Tibial nerve (tissue), 4 donors: ENCODE data around the gene CTSF.

Source experiments
- CTCF ChIP-seq, 5 experiments: fragments of 200-600 bp in 3 of 5; fragments of 450-650 bp in 2 of 5; sonication (generic) in 3 of 5; IDR thresholded peaks; one replicate each; pipeline ENCODE4 v1.5.1; 2016 to 2019; ENCODE audit warnings: antibody characterized with exemption in 5 of 5, mild to moderate bottlenecking in 3 of 5, moderate library complexity in 2 of 5
- EP300 ChIP-seq, 2 donors: sonication (generic); formaldehyde crosslinking; IDR thresholded peaks; one replicate each; pipeline ENCODE4 v1.6.1; 2017; ENCODE audit warnings: antibody characterized with exemption in 2 of 2, mild to moderate bottlenecking in 1 of 2

- TF ChIP-seq CTCF (IDR thresholded peaks at IDR 0.05) (no peak), EP300 (IDR thresholded peaks at IDR 0.05) (no peak)
These were observed 44.1 kb upstream of the CTSF start for GRCh38 chr11:66612458-66612857.
